Measurements from ENCODE around the gene USPL1.

Gene USPL1

GRCh38 chr13:30608364-30608763, 9.4 kb upstream of the USPL1 start:
- DNase-seq (ENCODE audit: insufficient read length, low spot score) (no peak), FAIRE-seq (no peak)
- TF ChIP-seq SPI1 (IDR thresholded peaks at IDR 0.05; ENCODE audit: low read depth, low read length) (no peak), PAX5 (IDR thresholded peaks at IDR 0.05; ENCODE audit: insufficient read depth, low read length, severe bottlenecking) (no peak), POLR2AphosphoS5 (IDR thresholded peaks at IDR 0.05; ENCODE audit: low read depth, low read length) (no peak), POLR2A (IDR thresholded peaks at IDR 0.05; ENCODE audit: low read depth, low read length) (no peak), POU2F2 (IDR thresholded peaks at IDR 0.05; ENCODE audit: low read depth, low read length) (no peak), TAF1 (IDR thresholded peaks at IDR 0.05; ENCODE audit: low read depth, low read length) (no peak)

- FAIRE-seq (peak; percentile 85), DNase-seq (ENCODE audit: insufficient read length, low spot score) (no peak)
- TF ChIP-seq POU2F2 (IDR thresholded peaks at IDR 0.05; ENCODE audit: low read depth, low read length) = no peak
- peak; percentile 14; the same call in 1 of the 2 replicates for TF ChIP-seq SPI1 (IDR thresholded peaks at IDR 0.05; ENCODE audit: low read depth, low read length)
- TF ChIP-seq POLR2A (IDR thresholded peaks at IDR 0.05; ENCODE audit: low read depth, low read length) = no peak
- TF ChIP-seq POLR2AphosphoS5 (IDR thresholded peaks at IDR 0.05; ENCODE audit: low read depth, low read length) = no peak
These were observed 7.4 kb upstream of the USPL1 start for GRCh38 chr13:30610311-30610710.

- FAIRE-seq = no peak
- no peak for DNase-seq (ENCODE audit: insufficient read length, low spot score)
- no peak for TF ChIP-seq POLR2AphosphoS5 (IDR thresholded peaks at IDR 0.05; ENCODE audit: low read depth, low read length)
- no peak for TF ChIP-seq POLR2A (IDR thresholded peaks at IDR 0.05; ENCODE audit: low read depth, low read length)
- no peak for TF ChIP-seq POU2F2 (IDR thresholded peaks at IDR 0.05; ENCODE audit: low read depth, low read length)
- TF ChIP-seq PAX5 (IDR thresholded peaks at IDR 0.05; ENCODE audit: insufficient read depth, low read length, severe bottlenecking) = no peak
- no peak for TF ChIP-seq SPI1 (IDR thresholded peaks at IDR 0.05; ENCODE audit: low read depth, low read length)
- TF ChIP-seq TAF1 (IDR thresholded peaks at IDR 0.05; ENCODE audit: low read depth, low read length) = no peak
These were observed 2.2 kb upstream of the USPL1 start for GRCh38 chr13:30615481-30615865.

- no peak for TF ChIP-seq TAF1 (IDR thresholded peaks at IDR 0.05; ENCODE audit: low read depth, low read length)
- no peak for TF ChIP-seq POU2F2 (IDR thresholded peaks at IDR 0.05; ENCODE audit: low read depth, low read length)
- TF ChIP-seq POLR2AphosphoS5 (IDR thresholded peaks at IDR 0.05; ENCODE audit: low read depth, low read length) = no peak
- TF ChIP-seq POLR2A (IDR thresholded peaks at IDR 0.05; ENCODE audit: low read depth, low read length) = no peak
- no peak for TF ChIP-seq PAX5 (IDR thresholded peaks at IDR 0.05; ENCODE audit: insufficient read depth, low read length, severe bottlenecking)
- no peak for TF ChIP-seq SPI1 (IDR thresholded peaks at IDR 0.05; ENCODE audit: low read depth, low read length)
- FAIRE-seq (no peak), DNase-seq (ENCODE audit: insufficient read length, low spot score) (no peak)
These were observed 1.7 kb upstream of the USPL1 start for GRCh38 chr13:30615866-30616541.

GRCh38 chr13:30616927-30617314, 799 bp upstream of the USPL1 start:
- FAIRE-seq (no peak), DNase-seq (ENCODE audit: insufficient read length, low spot score) (no peak)
- 0 out of 2 replicates have a peak, but pooled peaks have one; percentile 0 for TF ChIP-seq TAF1 (IDR thresholded peaks at IDR 0.05; ENCODE audit: low read depth, low read length)
- peak; percentile 97 for TF ChIP-seq POLR2A (IDR thresholded peaks at IDR 0.05; ENCODE audit: low read depth, low read length)
- TF ChIP-seq POLR2AphosphoS5 (IDR thresholded peaks at IDR 0.05; ENCODE audit: low read depth, low read length) = peak; percentile 84
- TF ChIP-seq POU2F2 (IDR thresholded peaks at IDR 0.05; ENCODE audit: low read depth, low read length) = no peak

GRCh38 chr13:30618186-30618929, 638 bp downstream of the USPL1 start:
- FAIRE-seq (no peak), DNase-seq (ENCODE audit: insufficient read length, low spot score) (no peak)
- no peak for TF ChIP-seq PAX5 (IDR thresholded peaks at IDR 0.05; ENCODE audit: insufficient read depth, low read length, severe bottlenecking)
- no peak for TF ChIP-seq POU2F2 (IDR thresholded peaks at IDR 0.05; ENCODE audit: low read depth, low read length)
- TF ChIP-seq TAF1 (IDR thresholded peaks at IDR 0.05; ENCODE audit: low read depth, low read length) = no peak
- no peak for TF ChIP-seq POLR2AphosphoS5 (IDR thresholded peaks at IDR 0.05; ENCODE audit: low read depth, low read length)
- TF ChIP-seq POLR2A (IDR thresholded peaks at IDR 0.05; ENCODE audit: low read depth, low read length) = no peak
- TF ChIP-seq SPI1 (IDR thresholded peaks at IDR 0.05; ENCODE audit: low read depth, low read length) = no peak

GRCh38 chr13:30618930-30619279, 1.2 kb downstream of the USPL1 start:
- FAIRE-seq = no peak
- no peak for DNase-seq (ENCODE audit: insufficient read length, low spot score)
- TF ChIP-seq PAX5 (IDR thresholded peaks at IDR 0.05; ENCODE audit: insufficient read depth, low read length, severe bottlenecking) = no peak
- no peak for TF ChIP-seq SPI1 (IDR thresholded peaks at IDR 0.05; ENCODE audit: low read depth, low read length)
- TF ChIP-seq POLR2A (IDR thresholded peaks at IDR 0.05; ENCODE audit: low read depth, low read length) = no peak
- no peak for TF ChIP-seq TAF1 (IDR thresholded peaks at IDR 0.05; ENCODE audit: low read depth, low read length)
- no peak for TF ChIP-seq POU2F2 (IDR thresholded peaks at IDR 0.05; ENCODE audit: low read depth, low read length)
- no peak for TF ChIP-seq POLR2AphosphoS5 (IDR thresholded peaks at IDR 0.05; ENCODE audit: low read depth, low read length)

- no peak for DNase-seq (ENCODE audit: insufficient read length, low spot score)
- TF ChIP-seq SPI1 (IDR thresholded peaks at IDR 0.05; ENCODE audit: low read depth, low read length) (no peak), PAX5 (IDR thresholded peaks at IDR 0.05; ENCODE audit: insufficient read depth, low read length, severe bottlenecking) (no peak), POLR2A (IDR thresholded peaks at IDR 0.05; ENCODE audit: low read depth, low read length) (no peak), POLR2AphosphoS5 (IDR thresholded peaks at IDR 0.05; ENCODE audit: low read depth, low read length) (no peak), TAF1 (IDR thresholded peaks at IDR 0.05; ENCODE audit: low read depth, low read length) (no peak), POU2F2 (IDR thresholded peaks at IDR 0.05; ENCODE audit: low read depth, low read length) (no peak)
- FAIRE-seq = no peak
These were observed 2.0 kb downstream of the USPL1 start for GRCh38 chr13:30619731-30620130.

- FAIRE-seq = no peak
- TF ChIP-seq POLR2AphosphoS5 (IDR thresholded peaks at IDR 0.05; ENCODE audit: low read depth, low read length) (no peak), POU2F2 (IDR thresholded peaks at IDR 0.05; ENCODE audit: low read depth, low read length) (no peak), TAF1 (IDR thresholded peaks at IDR 0.05; ENCODE audit: low read depth, low read length) (no peak), PAX5 (IDR thresholded peaks at IDR 0.05; ENCODE audit: insufficient read depth, low read length, severe bottlenecking) (no peak), SPI1 (IDR thresholded peaks at IDR 0.05; ENCODE audit: low read depth, low read length) (no peak), POLR2A (IDR thresholded peaks at IDR 0.05; ENCODE audit: low read depth, low read length) (no peak)
- DNase-seq (ENCODE audit: insufficient read length, low spot score) = no peak
These were observed 3.2 kb downstream of the USPL1 start for GRCh38 chr13:30620941-30621340.
